Ovary (tissue), 3 donors: ENCODE results near the gene FXYD5.

Source experiments
- CTCF ChIP-seq, 3 donors: fragments of 450-650 bp in 2 of 3; fragments of 200-600 bp in 1 of 3; IDR thresholded peaks; one replicate each; pipeline versions ENCODE4 v1.5.1 to v1.8.0; 2016 to 2022; ENCODE audit warnings: antibody characterized with exemption in 3 of 3, mild to moderate bottlenecking in 1 of 3
- POLR2A ChIP-seq: fragments of 450-650 bp; IDR thresholded peaks from one replicate; pipeline ENCODE4 v1.6.1; 2017; ENCODE audit warnings: antibody characterized with exemption, mild to moderate bottlenecking, moderate library complexity
- donor health status: DM: no; HTN: no; CAD: no.

GRCh38 chr19:35125270-35125717, 29.2 kb upstream of the FXYD5 start:
- TF ChIP-seq CTCF (IDR thresholded peaks at IDR 0.05) = no peak
- TF ChIP-seq POLR2A = no peak
